Natural killer cell (primary cell): ENCODE results near the gene TREX2. TPM values are rescaled to one million over a fixed set of nuclear protein-coding genes. Genes with fewer than 3 reads are reported as not detected.

Experiments used
- ATAC-seq, 3 donors: fragments of 150-1000 bp in 2 of 3; fragments of 200-7000 bp in 1 of 3; cut with Tn5 transposase; 1 replicate in 1 of 3; 2 replicates in 2 of 3; pipeline ENCODE4 v1.10.0; 2021; ENCODE audit warnings: mild to moderate bottlenecking in 2 of 3, moderate library complexity in 2 of 3
- DNase-seq, 2 donors: peaks; one replicate each; pipeline versions ENCODE4 v3.0.0 to v3.0.0-alpha.2; 2013 to 2021; ENCODE audit warnings: mixed read lengths in 1 of 2
- H3K27ac ChIP-seq: one replicate; pipeline ENCODE4 v1.5.1; 2013; ENCODE audit warnings: mild to moderate bottlenecking, low read length
- H3K27me3 ChIP-seq: one replicate; pipeline ENCODE4 v1.6.1; 2013; ENCODE audit warnings: low read length; ENCODE audit not compliant: control insufficient read depth, insufficient read depth
- H3K36me3 ChIP-seq: one replicate; pipeline ENCODE4 v1.6.1; 2013; ENCODE audit warnings: low read length; ENCODE audit not compliant: control insufficient read depth, insufficient read depth
- H3K4me1 ChIP-seq: one replicate; pipeline ENCODE4 v1.6.1; 2013; ENCODE audit warnings: low read length; ENCODE audit not compliant: control insufficient read depth, insufficient read depth
- H3K4me3 ChIP-seq: one replicate; pipeline ENCODE4 v1.5.1; 2013; ENCODE audit warnings: low read length
- H3K9me3 ChIP-seq: one replicate; pipeline ENCODE4 v1.6.1; 2013; ENCODE audit warnings: low read length; ENCODE audit not compliant: control insufficient read depth, insufficient read depth
- H3K27ac Mint-ChIP-seq, 2 donors: one replicate each; pipeline ENCODE4 v1.8.0; 2022; ENCODE audit warnings: mild to moderate bottlenecking in 2 of 2, mixed read lengths in 2 of 2, moderate library complexity in 1 of 2
- H3K27me3 Mint-ChIP-seq, 2 donors: one replicate each; pipeline ENCODE4 v1.8.0; 2022; ENCODE audit warnings: low read depth in 2 of 2, mixed read lengths in 2 of 2
- H3K36me3 Mint-ChIP-seq: one replicate; pipeline ENCODE4 v1.8.0; 2022; ENCODE audit warnings: mixed read lengths
- H3K4me1 Mint-ChIP-seq, 2 donors: one replicate each; pipeline ENCODE4 v1.8.0; 2022; ENCODE audit warnings: mixed read lengths in 2 of 2
- H3K4me3 Mint-ChIP-seq: one replicate; pipeline ENCODE4 v1.8.0; 2022; ENCODE audit warnings: mild to moderate bottlenecking, moderate library complexity, mixed read lengths
- H3K9me3 Mint-ChIP-seq, 2 donors: one replicate each; pipeline ENCODE4 v1.8.0; 2022; ENCODE audit warnings: mixed read lengths in 2 of 2
- CTCF ChIP-seq: fragments of 200-600 bp; IDR thresholded peaks from one replicate; pipeline ENCODE4 v1.8.0; 2022; ENCODE audit warnings: antibody characterized with exemption
- WGBS: methylation state at CpG from one replicate; pipeline ENCODE4 v1.1.7; 2013; ENCODE audit warnings: missing lambda C conversion rate; ENCODE audit not compliant: insufficient coverage; 5-methylcytosine and 5-hydroxymethylcytosine counted together
- intact Hi-C: fragments of 100-400 bp; cut with micrococcal nuclease; formaldehyde crosslinking; loops from one replicate; pipeline ENCODE4 v1.14.2; 2022
- total RNA-seq, 4 donors: library from RNA; stranded (reverse); fragments of 120-200 nt in 1 of 4; gene quantifications; one replicate each; pipeline versions ENCODE4 v1.2.3 to v1.2.4, GENCODE V29; 2013 to 2022

The TREX2 gene
- total RNA-seq, 3 donors from 2014 or later (not counting 1 experiment from before 2014, with no cell fraction given), result 1.6 to 3.4 (median 3.1) TPM

GRCh38 chrX:153444333-153445011 lies 1.4 kb downstream of the TREX2 start:
- Histone ChIP-seq H3K36me3 (no peaks in the 10 kb centered on the region), H3K27ac (no peak overlapping the region), H3K9me3 (no peaks in the 10 kb centered on the region), H3K27me3 (no peaks in the 10 kb centered on the region), H3K4me1 (no peaks in the 10 kb centered on the region), H3K4me3 (no peak overlapping the region)
- H3K27me3 Mint-ChIP-seq, result no peaks in the 10 kb centered on the region
- H3K4me1 Mint-ChIP-seq, result no peaks in the 10 kb centered on the region
- ATAC-seq (no peak), DNase-seq (no peak)
- no peak overlapping the region for H3K4me3 Mint-ChIP-seq
- WGBS, result 95% methylated on average over 37 of the region's 37 CpGs
- H3K27ac Mint-ChIP-seq, result no peak overlapping the region
- intact Hi-C loops, result no loop called here
- no peaks in the 10 kb centered on the region for H3K9me3 Mint-ChIP-seq
- H3K36me3 Mint-ChIP-seq, result no peaks in the 10 kb centered on the region
- TF ChIP-seq CTCF, result no peak

GRCh38 chrX:153443476-153444332 lies 2.2 kb downstream of the TREX2 start:
- Mint-ChIP-seq H3K9me3 (no peaks in the 10 kb centered on the region), H3K27me3 (no peaks in the 10 kb centered on the region), H3K36me3 (no peaks in the 10 kb centered on the region), H3K4me1 (no peaks in the 10 kb centered on the region), H3K27ac (no peak overlapping the region), H3K4me3 (no peak overlapping the region)
- Histone ChIP-seq H3K4me3 (no peak overlapping the region), H3K4me1 (no peaks in the 10 kb centered on the region), H3K9me3 (no peaks in the 10 kb centered on the region), H3K36me3 (no peaks in the 10 kb centered on the region), H3K27ac (no peak overlapping the region), H3K27me3 (no peaks in the 10 kb centered on the region)
- intact Hi-C loops, result no loop called here
- DNase-seq (no peak), ATAC-seq (no peak)
- TF ChIP-seq CTCF, result no peak
- WGBS, result 90% methylated on average over 24 of the region's 25 CpGs

- Mint-ChIP-seq H3K27ac (no peak overlapping the region), H3K9me3 (no peaks in the 10 kb centered on the region), H3K4me3 (no peak overlapping the region), H3K27me3 (peaks cover 0 to under 1% of the 10 kb centered on the region in 2 donors), H3K36me3 (no peaks in the 10 kb centered on the region), H3K4me1 (no peaks in the 10 kb centered on the region)
- Histone ChIP-seq H3K9me3 (no peaks in the 10 kb centered on the region), H3K36me3 (no peaks in the 10 kb centered on the region), H3K4me3 (no peak overlapping the region), H3K4me1 (no peaks in the 10 kb centered on the region), H3K27me3 (no peaks in the 10 kb centered on the region), H3K27ac (no peak overlapping the region)
- 94% methylated on average over 5 of the region's 5 CpGs for WGBS
- DNase-seq (no peak), ATAC-seq (no peak)
- no peak for TF ChIP-seq CTCF
- intact Hi-C loops, result no loop called here
These were observed 3.4 kb downstream of the TREX2 start for GRCh38 chrX:153442463-153442862.
